GM21390 (cell line): ENCODE measurements around the gene TOB1.

Experiments used
- ATAC-seq: cut with Tn5 transposase; IDR thresholded peaks from one replicate; pipeline ENCODE4 v1.9.1; 2021; ENCODE audit not compliant: unreplicated experiment

The TOB1 gene

DNA sequence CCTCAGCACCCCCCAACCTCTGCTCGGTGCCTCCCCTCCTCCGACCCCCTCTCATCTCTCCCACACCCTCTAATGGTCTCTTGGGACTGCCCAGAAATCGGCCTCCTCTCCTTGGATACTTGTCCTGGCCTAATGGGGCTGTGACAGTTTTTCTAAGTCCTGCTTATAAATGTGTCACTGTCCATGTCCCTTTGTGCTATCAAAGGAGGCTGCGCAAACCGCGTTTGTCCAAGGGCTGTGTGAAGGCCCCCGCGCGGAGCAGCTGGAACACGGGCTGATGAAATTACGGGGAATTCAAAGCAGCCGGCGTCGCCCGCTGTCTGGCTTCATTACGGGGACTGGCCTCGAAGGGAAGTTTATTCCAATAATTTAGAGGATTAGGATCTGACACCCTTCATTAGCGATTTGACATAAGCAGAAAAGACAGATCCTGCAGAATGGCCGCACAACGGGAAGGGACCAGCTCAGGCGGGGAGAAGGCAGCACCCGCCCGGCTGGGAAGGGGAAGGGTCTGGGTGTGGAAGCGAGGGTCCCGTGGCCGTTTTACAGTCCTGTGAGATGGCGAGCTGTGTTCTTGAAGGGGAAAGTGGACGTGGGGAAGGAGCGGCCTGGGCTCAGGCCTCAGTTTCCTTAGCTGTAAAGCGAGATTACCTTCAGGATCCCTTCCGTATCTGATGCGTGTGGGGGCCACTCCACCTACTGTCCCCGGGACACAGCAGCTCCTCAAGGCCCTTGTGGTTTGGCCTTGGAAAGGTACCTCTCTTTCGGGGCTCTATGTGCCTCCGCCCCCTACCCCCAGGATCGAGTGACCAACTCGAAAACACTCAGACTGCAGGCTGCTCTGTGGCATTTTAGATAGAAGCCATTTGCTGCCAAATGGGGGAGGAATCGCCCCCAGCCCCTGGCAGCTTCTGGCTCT lies 32.4 kb downstream of the TOB1 start:
- ATAC-seq, result no peak

DNA sequence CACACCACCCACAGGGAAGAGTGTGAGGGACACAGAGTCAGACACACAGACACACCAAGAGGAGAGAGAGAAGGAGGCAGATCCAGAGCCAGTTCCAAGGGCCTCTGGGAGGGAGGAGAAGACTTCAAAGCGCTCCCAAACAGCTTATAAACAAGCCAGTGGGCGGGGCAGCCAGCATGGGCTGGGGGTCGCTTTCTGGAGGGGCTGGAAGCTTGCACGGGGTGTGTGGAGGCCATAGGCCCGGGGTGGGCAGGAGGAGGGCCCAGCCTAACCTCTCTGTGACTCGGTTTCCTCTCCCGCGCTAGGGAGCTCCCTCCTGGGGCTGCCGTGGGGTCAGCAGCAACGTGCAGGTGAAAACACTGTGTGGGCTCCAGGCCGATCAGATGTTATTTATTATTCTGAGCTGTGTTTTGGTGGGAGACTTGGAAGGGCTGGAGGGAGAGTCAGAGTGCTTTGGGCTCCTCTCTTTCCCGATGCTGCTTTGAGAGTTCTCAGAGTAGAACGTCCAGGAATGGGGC lies 33.2 kb downstream of the TOB1 start:
- no peak for ATAC-seq

DNA sequence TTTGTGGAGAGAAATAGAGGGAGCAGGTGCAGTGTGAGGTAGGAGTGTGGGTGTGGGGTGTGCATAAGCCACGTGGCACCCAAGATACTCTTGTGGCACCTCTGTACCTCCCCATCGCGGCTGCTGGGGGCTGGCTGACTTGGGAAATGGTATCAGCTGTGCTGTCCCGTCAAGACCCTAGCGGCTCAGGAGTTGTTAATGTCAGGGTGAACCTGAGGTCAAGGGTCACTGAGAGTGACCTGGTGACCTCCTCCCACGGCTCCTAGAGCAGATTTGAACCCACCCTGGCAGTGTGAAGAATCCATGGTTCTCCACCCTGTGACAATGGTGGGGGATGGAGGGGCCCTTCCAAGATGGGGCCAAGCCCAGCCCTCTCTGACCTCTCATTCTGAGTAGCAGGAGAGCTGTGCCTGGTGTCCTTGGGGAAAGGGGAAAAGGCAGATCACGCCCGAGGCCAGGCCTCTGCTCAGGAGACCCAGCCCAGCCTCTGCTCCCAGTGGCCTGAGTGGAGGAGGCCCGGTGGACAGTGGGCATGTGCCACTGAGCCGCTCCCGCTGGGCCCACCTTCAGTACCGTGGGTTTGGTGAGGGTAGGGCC lies 33.8 kb downstream of the TOB1 start:
- no peak for ATAC-seq

DNA sequence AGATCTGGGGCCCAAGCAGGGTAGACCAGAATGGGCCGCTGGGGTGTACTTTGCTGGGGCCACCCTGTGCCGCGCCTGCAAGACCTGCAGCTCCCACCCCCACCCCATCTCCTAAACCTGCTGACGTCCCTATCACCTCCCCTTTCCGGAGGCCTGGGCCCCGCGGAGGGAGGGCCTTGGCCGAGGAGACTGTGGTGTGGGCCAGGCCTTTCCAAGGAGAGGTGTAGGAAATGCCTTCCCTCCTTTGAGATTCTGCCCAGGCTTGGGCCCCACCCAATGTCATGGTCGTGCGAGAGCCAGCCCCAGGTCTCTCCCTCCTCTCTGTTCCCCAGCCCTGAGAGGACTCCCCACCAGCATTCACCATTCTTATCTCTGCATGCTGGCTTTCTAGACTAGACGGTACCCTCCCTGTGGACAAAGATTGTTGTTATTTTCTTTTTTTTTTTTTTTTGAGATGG lies 34.7 kb downstream of the TOB1 start:
- no peak for ATAC-seq

DNA sequence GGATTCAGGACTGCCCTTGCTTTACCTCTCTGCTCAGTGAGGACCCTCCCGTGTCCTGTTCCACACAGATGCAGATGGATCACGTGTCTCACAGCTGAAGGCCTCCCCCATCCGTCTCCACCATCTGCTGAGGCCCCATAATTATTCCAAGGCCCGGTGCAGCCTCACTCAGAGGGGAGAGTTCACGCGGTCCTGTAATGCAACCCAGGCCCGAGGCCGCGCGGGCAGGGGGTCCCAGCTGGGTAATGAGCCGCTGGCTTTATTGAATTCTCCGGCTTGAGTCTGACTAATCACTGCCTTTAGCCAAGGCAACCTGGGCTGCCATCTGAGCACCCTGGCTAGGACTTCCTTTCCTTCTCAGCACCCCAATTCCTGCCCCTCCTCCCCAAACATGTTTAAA lies 35.2 kb downstream of the TOB1 start:
- ATAC-seq, result no peak

DNA sequence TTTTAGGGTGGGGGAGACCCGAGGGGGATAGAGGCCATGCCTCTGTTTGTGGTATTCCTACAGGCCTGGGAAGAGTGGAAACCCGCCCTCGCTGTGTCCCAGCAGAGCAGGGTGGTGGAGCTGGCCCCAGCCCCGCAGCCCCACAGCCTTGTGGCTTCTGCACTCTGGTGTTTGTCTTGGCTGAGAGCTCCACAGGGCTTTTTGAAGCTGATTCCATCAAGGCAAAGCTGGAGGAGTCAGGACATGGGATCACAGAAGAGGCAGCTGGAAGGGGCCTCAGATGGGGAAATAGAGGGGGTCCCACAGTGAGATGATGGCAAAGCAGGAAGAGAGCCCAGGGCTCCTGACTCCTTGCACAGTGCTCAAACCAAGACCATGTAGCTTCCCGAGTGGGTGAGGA lies 35.8 kb downstream of the TOB1 start:
- ATAC-seq, result no peak

DNA sequence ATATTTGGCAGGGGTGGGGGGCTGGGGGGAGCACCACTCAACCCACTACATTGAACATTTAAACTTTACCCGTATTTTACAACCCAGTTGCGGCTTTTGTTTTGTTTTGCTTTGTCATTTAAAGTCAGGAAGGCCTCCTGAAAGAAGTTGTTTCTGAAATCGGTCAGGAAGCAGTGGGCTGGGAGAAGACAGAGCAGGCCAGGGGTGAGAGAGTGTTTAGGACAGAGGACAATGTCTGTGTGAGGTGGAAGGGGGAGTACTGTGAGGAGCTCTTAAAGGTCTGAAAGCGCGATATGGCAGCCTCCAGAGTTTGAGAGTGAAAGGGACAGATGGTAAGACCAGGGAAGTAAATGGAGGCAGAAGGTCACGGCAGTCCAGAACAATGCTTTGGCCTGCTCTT lies 36.8 kb downstream of the TOB1 start:
- no peak for ATAC-seq

DNA sequence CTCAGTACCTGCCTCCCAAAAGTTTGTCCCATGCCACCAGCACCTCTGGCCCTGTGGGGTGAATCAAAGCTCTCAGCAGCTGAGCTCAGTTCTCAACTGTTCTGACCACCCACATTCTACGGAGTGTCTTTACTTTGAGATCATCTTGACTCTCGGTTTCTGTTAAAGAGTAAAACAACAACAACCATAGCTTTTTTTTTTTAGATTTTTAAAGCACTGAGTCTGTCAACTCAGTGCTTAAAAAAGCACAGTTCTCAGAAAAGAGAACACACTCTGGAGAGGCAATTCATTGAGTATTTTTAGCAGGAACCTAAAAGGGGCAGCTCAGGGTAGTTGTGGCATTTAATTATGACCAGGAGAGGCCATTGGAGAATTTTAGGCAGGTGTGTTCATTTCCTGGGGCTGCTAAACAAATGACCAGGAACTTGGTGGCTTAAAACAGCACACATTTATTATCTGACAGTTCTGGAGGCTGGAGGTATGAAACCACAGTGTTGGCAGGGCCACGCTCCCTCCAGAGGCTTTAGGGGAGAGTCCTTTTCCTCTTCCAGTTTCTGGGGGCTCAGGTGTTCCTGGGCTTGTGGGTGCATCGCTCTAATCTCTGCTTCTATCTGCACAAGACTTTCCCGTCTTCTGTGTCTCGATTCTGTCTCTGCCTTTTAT lies 37.5 kb downstream of the TOB1 start:
- ATAC-seq, result peak; percentile 79

DNA sequence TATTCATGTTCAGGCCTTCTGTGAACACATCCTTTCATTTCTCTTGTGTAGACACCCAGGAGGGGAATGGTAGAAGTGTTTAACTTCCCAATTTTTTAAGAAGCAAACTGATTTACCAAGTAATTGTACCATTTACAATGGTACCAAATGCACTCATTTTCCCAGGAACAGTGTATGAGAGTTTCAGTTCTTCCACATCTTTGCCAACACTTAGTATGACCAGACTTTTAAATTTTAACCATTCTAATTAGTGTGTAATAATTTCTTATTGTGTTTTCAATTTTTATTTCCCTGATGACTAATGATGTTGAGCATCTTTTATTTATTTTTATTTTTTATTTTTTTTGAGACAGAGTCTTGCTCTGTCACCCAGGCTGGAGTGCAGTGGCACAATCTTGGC lies 41.0 kb downstream of the TOB1 start:
- no peak for ATAC-seq

DNA sequence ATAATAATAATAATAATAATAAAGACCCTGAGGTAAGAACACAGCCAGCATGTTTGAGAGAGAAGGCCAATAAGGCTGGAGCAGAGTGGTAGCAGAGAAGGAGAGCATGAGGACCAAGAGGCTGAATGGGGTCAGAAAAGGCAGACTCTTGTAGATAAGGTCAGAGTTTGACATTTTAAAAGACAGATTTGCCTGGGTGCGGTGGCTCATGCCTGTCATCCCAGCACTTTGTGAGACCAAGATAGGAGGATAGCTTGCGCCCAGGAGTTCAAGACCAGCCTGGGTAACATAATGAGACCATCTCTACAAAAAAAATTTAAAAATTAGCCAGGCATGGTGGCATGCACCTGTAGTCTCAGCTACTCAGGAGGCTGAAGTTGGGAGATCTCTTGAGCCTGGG lies 41.7 kb downstream of the TOB1 start:
- ATAC-seq, result no peak

DNA sequence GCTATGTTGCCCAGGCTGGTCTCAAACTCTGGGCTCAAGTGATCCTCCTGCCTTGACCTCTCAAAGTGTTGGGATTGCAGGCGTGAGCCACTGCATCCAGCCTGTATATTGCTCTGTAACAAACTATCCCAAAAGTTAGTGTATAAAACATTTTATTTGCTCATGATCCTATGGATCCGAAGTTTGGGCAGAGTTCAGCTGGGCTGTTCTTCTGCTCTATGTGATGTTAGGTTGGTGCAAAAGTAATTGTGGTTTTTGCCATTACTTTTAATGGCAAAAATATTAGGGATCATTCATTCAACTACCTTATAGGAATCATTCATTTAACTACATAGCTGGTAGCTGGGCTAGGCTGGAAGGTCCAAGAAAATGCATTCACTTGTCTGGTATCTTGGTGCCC lies 43.6 kb downstream of the TOB1 start:
- ATAC-seq, result no peak

DNA sequence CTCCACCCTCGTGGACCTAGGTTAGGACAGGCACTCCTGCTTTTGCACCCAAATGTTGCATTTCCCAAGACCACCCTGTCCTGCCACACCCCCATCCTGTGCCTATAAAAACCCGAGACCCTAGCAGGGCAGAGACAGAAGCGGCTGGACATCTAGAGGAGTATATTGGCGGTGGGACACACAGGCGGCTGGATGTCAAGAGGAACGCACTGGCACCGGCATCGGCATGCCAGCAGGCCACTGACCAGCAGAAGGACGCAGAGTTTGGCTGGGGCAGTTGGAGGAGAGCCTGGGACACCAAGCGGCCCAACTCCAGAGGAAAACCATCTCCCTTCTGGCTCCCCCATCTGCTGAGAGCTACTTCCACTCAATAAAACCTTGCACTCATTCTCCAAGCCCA lies 45.5 kb downstream of the TOB1 start:
- ATAC-seq, result no peak

DNA sequence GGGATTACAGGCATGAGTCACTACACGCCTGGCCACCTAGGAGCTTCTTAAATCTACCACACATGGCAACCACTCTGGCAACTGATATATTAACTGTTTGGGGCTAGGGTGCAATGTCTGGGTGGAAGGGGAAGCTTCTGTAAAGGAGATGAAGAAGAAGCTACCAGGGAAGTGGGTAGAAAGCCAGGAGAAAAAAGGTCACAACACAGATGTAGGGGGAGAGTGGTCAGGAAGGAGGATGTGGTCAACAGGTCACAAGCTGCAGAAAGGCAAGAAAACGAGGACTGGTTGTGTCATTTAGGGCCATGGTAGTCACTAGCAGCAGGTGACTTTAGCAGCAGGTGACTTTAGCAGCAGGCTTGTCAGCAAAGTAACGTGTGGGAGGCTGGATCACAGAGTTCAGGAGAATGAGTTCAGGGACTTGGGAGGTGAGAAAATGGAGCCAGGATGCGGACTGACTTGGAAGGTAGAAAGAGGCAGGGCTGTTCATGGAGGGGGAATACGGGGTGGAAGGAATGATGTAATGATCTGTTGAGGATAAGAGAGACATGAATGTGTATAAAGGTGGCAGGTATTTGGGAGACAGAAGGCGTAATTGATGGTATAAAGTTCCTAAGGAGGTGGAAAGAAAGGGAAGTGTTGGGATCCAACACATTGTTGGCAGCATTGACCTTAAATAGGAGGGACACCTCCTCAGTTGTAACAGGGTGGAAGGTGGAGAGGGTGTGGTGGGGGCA lies 47.1 kb downstream of the TOB1 start:
- ATAC-seq, result no peak

DNA sequence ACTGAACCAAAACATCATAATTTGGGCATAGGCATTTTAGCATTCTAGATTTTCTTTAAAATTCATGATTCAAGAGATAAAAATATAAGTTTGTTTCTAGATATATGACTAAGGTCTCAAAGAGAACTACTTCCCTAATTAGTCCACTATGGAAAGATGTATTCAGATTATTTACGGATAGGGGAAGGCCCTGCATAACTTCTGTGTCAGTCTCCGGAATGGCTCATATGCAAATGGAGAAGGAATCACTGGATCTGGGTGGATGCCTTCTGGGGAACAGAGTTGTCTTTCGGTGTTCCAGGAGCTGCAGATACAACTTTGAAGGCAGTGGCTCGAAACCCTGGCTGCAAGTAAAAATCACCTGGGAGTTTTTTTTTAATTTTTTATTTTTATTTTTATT lies 47.9 kb downstream of the TOB1 start:
- ATAC-seq, result no peak

DNA sequence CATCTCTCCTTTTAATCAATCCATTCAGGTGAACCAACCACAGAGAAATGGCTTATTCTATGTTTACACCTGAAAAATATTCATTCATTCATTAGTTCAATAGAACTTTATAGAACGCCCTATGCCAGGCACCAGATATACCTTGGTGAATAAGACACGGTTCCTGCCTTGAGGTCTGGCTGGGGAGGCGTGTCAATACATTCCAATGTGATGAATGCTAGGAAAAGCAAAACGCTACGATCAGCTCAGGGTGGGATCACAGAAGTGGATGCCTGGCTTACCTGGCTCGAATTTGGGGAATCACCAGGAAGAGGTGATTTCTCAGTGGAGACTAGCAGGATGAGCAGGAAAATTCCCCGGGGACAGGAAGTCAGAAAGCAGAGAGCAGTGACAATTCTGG lies 48.3 kb downstream of the TOB1 start:
- ATAC-seq, result no peak

DNA sequence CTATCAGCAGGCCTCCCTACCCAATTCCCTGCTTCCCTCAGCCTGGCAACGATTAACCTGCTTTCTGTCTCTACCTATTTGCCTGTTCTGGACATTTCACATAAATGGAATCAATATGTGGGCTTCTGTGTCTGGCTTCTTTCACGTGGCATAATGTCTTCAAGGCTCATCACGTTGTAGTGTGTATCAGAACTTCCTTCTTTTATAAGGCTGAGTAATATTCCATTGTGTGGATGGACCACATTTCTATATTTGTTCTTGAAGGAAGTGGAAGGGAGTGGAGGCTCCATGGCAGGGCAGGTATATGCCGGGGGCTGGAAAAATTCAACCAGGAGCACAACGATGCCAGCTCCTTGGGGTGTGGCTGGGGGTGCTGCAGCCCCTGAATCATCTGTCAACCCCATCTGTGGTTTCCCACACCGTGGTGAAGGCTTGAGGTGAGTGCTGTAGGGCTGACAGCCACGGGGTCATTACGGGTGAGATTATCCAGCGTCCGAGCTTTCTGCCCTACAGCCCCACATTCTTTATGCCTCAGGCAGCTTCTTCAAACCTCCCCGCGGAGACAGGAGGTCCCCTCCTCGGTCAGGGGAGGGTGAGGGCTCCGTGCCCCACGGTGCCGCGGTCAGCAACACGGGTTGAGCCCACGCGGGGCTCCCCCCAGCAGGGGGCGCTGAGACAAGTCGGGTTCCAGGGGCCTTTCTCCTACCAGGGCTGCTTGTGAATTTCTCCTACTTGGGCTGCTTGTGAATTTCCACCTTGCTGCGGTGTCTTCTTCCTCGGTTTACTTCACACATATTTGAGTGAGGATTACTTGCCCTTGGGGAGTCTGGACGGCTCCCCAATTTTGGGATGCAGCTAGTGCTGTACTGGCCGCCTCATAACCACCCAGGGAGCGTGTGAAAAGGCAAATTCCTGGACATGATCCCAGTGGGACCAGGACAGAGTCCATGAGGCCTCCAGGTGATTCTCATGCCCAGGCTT lies 49.1 kb downstream of the TOB1 start:
- ATAC-seq, result no peak

DNA sequence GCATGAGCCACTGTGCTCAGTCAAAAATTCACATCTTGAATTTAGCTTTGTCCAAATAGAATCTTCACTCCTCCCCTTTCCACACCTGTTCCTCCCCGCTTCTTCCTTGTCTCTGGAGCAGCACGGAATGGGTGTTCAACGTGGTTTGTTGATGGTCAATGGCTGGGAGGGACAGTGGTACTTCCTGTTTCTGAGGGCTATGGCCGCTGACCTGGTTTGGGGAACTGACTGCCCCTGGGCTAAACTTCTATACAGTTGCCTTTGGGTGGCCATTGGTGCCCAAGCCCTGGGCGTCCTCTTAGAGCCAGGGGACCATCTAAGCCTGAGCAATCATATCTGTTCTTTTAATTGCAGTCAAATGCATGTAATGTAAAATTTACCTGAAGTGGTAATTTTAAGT lies 49.9 kb downstream of the TOB1 start:
- no peak for ATAC-seq

DNA sequence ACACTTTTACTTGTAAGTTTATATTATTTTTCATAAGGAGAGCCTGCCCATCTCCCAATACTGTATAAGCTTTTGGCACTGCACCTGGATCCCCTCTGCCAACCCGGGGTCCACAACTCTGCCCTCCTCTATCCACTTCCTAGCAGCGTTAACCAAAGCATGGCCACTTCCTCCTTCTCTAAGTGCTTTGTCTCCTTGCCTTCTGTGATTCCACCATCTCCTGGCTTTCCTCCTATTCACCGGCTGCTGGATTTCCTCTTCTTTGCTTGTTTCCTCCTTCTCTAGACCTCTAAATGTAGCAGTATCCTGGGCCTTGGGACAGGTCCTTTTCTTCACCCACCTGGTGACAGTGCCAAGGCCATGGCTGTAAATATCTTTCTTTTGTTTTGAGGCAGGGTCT lies 50.8 kb downstream of the TOB1 start:
- ATAC-seq, result no peak

DNA sequence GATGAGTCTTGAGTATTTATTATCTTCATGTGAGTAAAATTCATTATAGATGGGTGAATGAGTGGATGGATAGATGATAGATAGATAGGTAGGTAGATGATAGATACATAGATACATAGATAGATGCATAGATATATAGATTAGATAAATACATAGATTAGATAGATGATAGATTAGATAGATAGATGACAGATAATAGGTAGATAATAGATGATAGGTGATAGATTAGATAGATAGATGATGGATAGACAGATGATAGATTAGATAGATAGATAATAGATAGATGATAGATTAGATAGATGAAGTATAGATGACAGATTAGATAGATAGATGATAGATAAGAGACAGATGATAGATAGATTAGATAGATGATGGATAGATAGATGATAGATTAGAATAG lies 52.6 kb downstream of the TOB1 start:
- no peak for ATAC-seq
